Aorta (tissue), 5 donors: ENCODE measurements around the gene QSER1. TPM values are rescaled to one million over a fixed set of nuclear protein-coding genes. Genes with fewer than 3 reads are reported as not detected.

Experiments
- ATAC-seq: fragments of 200-7000 bp; cut with Tn5 transposase; one replicate; pipeline ENCODE4 v1.9.1; 2022; ENCODE audit warnings: moderate library complexity; ENCODE audit not compliant: low FRiP score
- DNase-seq, 2 donors: peaks; one replicate each; pipeline ENCODE4 v3.0.0-alpha.2; 2020
- H3K27ac ChIP-seq, 2 donors: one replicate each; pipeline ENCODE4 v1.5.1; 2013; ENCODE audit warnings: low read length in 2 of 2, mild to moderate bottlenecking in 2 of 2, moderate library complexity in 2 of 2, control low read depth in 1 of 2, inconsistent platforms in 1 of 2, low read depth in 1 of 2
- H3K27me3 ChIP-seq, 2 donors: one replicate each; pipeline ENCODE4 v1.6.1; 2013; ENCODE audit warnings: control low read depth in 1 of 2, low read length in 1 of 2, mild to moderate bottlenecking in 1 of 2, moderate library complexity in 1 of 2; ENCODE audit not compliant: insufficient read depth in 2 of 2, control insufficient read depth in 1 of 2
- H3K36me3 ChIP-seq, 2 donors: one replicate each; pipeline ENCODE4 v1.6.1; 2013; ENCODE audit warnings: control low read depth in 1 of 2, low read length in 1 of 2, mild to moderate bottlenecking in 1 of 2; ENCODE audit not compliant: insufficient read depth in 2 of 2, control insufficient read depth in 1 of 2
- H3K4me1 ChIP-seq, 2 donors: one replicate each; pipeline ENCODE4 v1.6.1; 2013; ENCODE audit warnings: low read length in 2 of 2, control low read depth in 1 of 2, mild to moderate bottlenecking in 1 of 2, moderate library complexity in 1 of 2; ENCODE audit not compliant: insufficient read depth in 2 of 2, control insufficient read depth in 1 of 2
- H3K4me3 ChIP-seq, 2 donors: one replicate each; pipeline ENCODE4 v1.5.1; 2013; ENCODE audit warnings: low read length in 2 of 2, control low read depth in 1 of 2, mild to moderate bottlenecking in 1 of 2
- H3K9me3 ChIP-seq: one replicate; pipeline ENCODE4 v1.6.1; 2013; ENCODE audit warnings: mild to moderate bottlenecking, low read length; ENCODE audit not compliant: control insufficient read depth
- WGBS, 2 donors: extraction: QIAGEN DNeasy Blood & Tissue Kit; methylation state at CpG; one replicate each; pipeline ENCODE4 v1.1.7; 2013; 5-methylcytosine and 5-hydroxymethylcytosine counted together
- intact Hi-C, 2 donors: fragments of 100-400 bp; cut with DNase I; formaldehyde crosslinking; loops; one replicate each; pipeline versions ENCODE4 v1.14.2 to v1.15.0; 2022
- polyA plus RNA-seq, 2 donors: library from polyadenylated mRNA; stranded (reverse); fragments of 200-250 nt; gene quantifications; one replicate each; pipeline ENCODE4 v1.2.3, GENCODE V29; 2013
- total RNA-seq, 2 donors: library from RNA; stranded (reverse); fragmentation: NEBNext Ultra II Directional; extraction: Animal tissue kit (Norgen Biotek cat#: 25700); gene quantifications; one replicate each; pipeline ENCODE4 v1.2.1, GENCODE V29; 2021
- donor health status: healthy with polysubstance abuse.
- donor health status: Bipolar disorder and iron deficiency.
- donor health status: DM: no; HTN: no; CAD: no.
- donor health status: DM: no; HTN: no; CAD: no.
- donor health status: DM: yes; HTN: yes; CAD: no.

The QSER1 gene
- total and polyA plus RNA-seq, 4 donors: 2.5 to 34.3 (median 13.0) TPM

GRCh38 chr11:32908619-32909018, 16.0 kb downstream of the QSER1 start:
- no peak for DNase-seq
- Histone ChIP-seq H3K27ac (no peak overlapping the region), H3K36me3 (no peaks in the 10 kb centered on the region), H3K4me1 (no peaks in the 10 kb centered on the region), H3K9me3 (no peaks in the 10 kb centered on the region), H3K4me3 (no peak overlapping the region), H3K27me3 (no peaks in the 10 kb centered on the region)
- 98% methylated on average over 6 of the region's 6 CpGs for WGBS, 2 donors
- no peak for ATAC-seq
- intact Hi-C loops: no loop called here

GRCh38 chr11:32911413-32911812, 18.8 kb downstream of the QSER1 start:
- no peaks in the 10 kb centered on the region for H3K27me3 ChIP-seq
- ATAC-seq (no peak), DNase-seq (no peak)
- no peak overlapping the region for H3K27ac ChIP-seq
- no peaks in the 10 kb centered on the region for H3K36me3 ChIP-seq
- H3K4me3 ChIP-seq: no peak overlapping the region
- no peaks in the 10 kb centered on the region for H3K9me3 ChIP-seq
- intact Hi-C loops: no loop called here
- WGBS, 2 donors: 96 to 100% methylated on average over 3 of the region's 3 CpGs
- H3K4me1 ChIP-seq: no peaks in the 10 kb centered on the region

- intact Hi-C loops: no loop called here
- Histone ChIP-seq H3K4me3 (no peak overlapping the region), H3K9me3 (no peaks in the 10 kb centered on the region), H3K4me1 (no peaks in the 10 kb centered on the region), H3K36me3 (no peaks in the 10 kb centered on the region), H3K27ac (no peak overlapping the region), H3K27me3 (no peaks in the 10 kb centered on the region)
- DNase-seq (no peak), ATAC-seq (no peak)
- 92 to 93% methylated on average over 7 of the region's 7 CpGs for WGBS, 2 donors
Observed at GRCh38 chr11:32913445-32913844, 20.8 kb downstream of the QSER1 start.

GRCh38 chr11:32916361-32916760, 23.8 kb downstream of the QSER1 start:
- Histone ChIP-seq H3K9me3 (no peaks in the 10 kb centered on the region), H3K36me3 (no peaks in the 10 kb centered on the region), H3K27ac (no peak overlapping the region), H3K4me1 (no peaks in the 10 kb centered on the region), H3K27me3 (no peaks in the 10 kb centered on the region), H3K4me3 (no peak overlapping the region)
- ATAC-seq (no peak), DNase-seq (no peak)
- WGBS, 2 donors: 91 to 94% methylated on average over 1 of the region's 1 CpG
- intact Hi-C loops: no loop called here

- no peak for ATAC-seq
- Histone ChIP-seq H3K27me3 (no peaks in the 10 kb centered on the region), H3K36me3 (no peaks in the 10 kb centered on the region), H3K4me3 (no peak overlapping the region), H3K9me3 (no peaks in the 10 kb centered on the region), H3K4me1 (no peaks in the 10 kb centered on the region), H3K27ac (no peak overlapping the region)
- 97 to 98% methylated on average over 8 of the region's 8 CpGs for WGBS, 2 donors
- no peak for DNase-seq
- intact Hi-C loops: no loop called here
Observed at GRCh38 chr11:32916994-32917393, 24.4 kb downstream of the QSER1 start.

- ATAC-seq (no peak), DNase-seq (no peak)
- intact Hi-C loops: no loop called here
- 73 to 74% methylated on average over 1 of the region's 1 CpG for WGBS, 2 donors
- H3K4me3 ChIP-seq: no peak overlapping the region
- H3K27me3 ChIP-seq: no peaks in the 10 kb centered on the region
- H3K4me1 ChIP-seq: no peaks in the 10 kb centered on the region
- no peaks in the 10 kb centered on the region for H3K36me3 ChIP-seq
- H3K9me3 ChIP-seq: no peaks in the 10 kb centered on the region
- no peak overlapping the region for H3K27ac ChIP-seq
Observed at GRCh38 chr11:32918427-32918826, 25.8 kb downstream of the QSER1 start.

GRCh38 chr11:32919338-32919737, 26.7 kb downstream of the QSER1 start:
- ATAC-seq: no peak
- WGBS, 2 donors: 67 to 73% methylated on average over 4 of the region's 4 CpGs

GRCh38 chr11:32920570-32920969, 28.0 kb downstream of the QSER1 start:
- WGBS, 2 donors: 94 to 95% methylated on average over 1 of the region's 1 CpG
- intact Hi-C loops: no loop called here
- H3K9me3 ChIP-seq: no peaks in the 10 kb centered on the region
- no peaks in the 10 kb centered on the region for H3K4me1 ChIP-seq
- H3K36me3 ChIP-seq: no peaks in the 10 kb centered on the region
- no peak for DNase-seq
- no peak for ATAC-seq
- H3K27ac ChIP-seq: no peak overlapping the region
- no peaks in the 10 kb centered on the region for H3K27me3 ChIP-seq
- H3K4me3 ChIP-seq: no peak overlapping the region

More at GRCh38 chr11:32919338-32919737, 26.7 kb downstream of the QSER1 start:
- intact Hi-C loops: no loop called here
- Histone ChIP-seq H3K27ac (no peak overlapping the region), H3K4me3 (no peak overlapping the region), H3K36me3 (no peaks in the 10 kb centered on the region), H3K9me3 (no peaks in the 10 kb centered on the region), H3K27me3 (no peaks in the 10 kb centered on the region), H3K4me1 (no peaks in the 10 kb centered on the region)
- no peak for DNase-seq

GRCh38 chr11:32921204-32921603, 28.6 kb downstream of the QSER1 start:
- Histone ChIP-seq H3K9me3 (no peaks in the 10 kb centered on the region), H3K27me3 (no peaks in the 10 kb centered on the region), H3K36me3 (no peaks in the 10 kb centered on the region), H3K4me3 (no peak overlapping the region), H3K27ac (no peak overlapping the region), H3K4me1 (no peaks in the 10 kb centered on the region)
- WGBS, 2 donors: 43 to 56% methylated on average over 1 of the region's 1 CpG
- intact Hi-C loops: no loop called here
- ATAC-seq (no peak), DNase-seq (no peak)
